A549 (cell line): ENCODE measurements around the gene KRABD2.
"Not testable (repeated sequence)": the region's sequence is repeated elsewhere in the genome, so short reads cannot be mapped to it uniquely, and the experiment has no call there.

ENCODE experiments used
- ATAC-seq, 2 experiments: fragments of 200-7000 bp in 1 of 2; fragments of >200 bp in 1 of 2; cut with Nextera tagmentation in 1 of 2; cut with Tn5 transposase in 1 of 2; 3 replicates each; pipeline versions ENCODE4 v1.8.0 to v1.9.1; 2018 to 2020; ENCODE audit warnings: mild to moderate bottlenecking in 1 of 2, moderate library complexity in 1 of 2
- CTCF ChIA-PET: fragments of 300-600 bp; sonication (Branson Sonifier 250); formaldehyde crosslinking; extraction: SDS; loops from one replicate; lab custom pipeline; 2021; ENCODE audit warnings: antibody characterized with exemption, inconsistent platforms; lab: Yijun Ruan, JAX
- POLR2A ChIA-PET: fragments of 350-600 bp; formaldehyde crosslinking; extraction: SDS; loops from one replicate; lab custom pipeline; 2021; ENCODE audit warnings: antibody characterized with exemption, inconsistent platforms; lab: Yijun Ruan, JAX
- DNase-seq, 2 experiments: peaks; one replicate each; pipeline versions ENCODE4 v3.0.0 to v3.0.0-alpha.2; 2011 to 2016; ENCODE audit warnings: low read depth in 1 of 2, low spot score in 1 of 2
- FAIRE-seq: peaks from 2 replicates; lab custom pipeline; 2011; peaks lifted over from hg19 to GRCh38; lab: Jason Lieb, UNC
- H3K27ac ChIP-seq, 2 experiments: fragments of >200 bp; sonication (Bioruptor Twin); formaldehyde crosslinking; 3 replicates each; pipeline ENCODE4 v1.5.1; 2016 to 2017
- H3K4me1 ChIP-seq: fragments of >200 bp; sonication (Bioruptor Twin); formaldehyde crosslinking; 3 replicates; pipeline ENCODE4 v1.6.1; 2016
- H3K4me2 ChIP-seq: fragments of >200 bp; sonication (Bioruptor Twin); formaldehyde crosslinking; 3 replicates; pipeline ENCODE4 v1.6.1; 2016
- H3K4me3 ChIP-seq: fragments of >200 bp; sonication (Bioruptor Twin); formaldehyde crosslinking; 3 replicates; pipeline ENCODE4 v1.5.1; 2016
- H3K9me3 ChIP-seq: fragments of >200 bp; sonication (Bioruptor Twin); formaldehyde crosslinking; 3 replicates; pipeline ENCODE4 v1.6.1; 2016
- CHD2 ChIP-seq: fragments of 150-350 bp; IDR thresholded peaks from 2 replicates; pipeline ENCODE4 v1.6.1; 2014; ENCODE audit warnings: low read length; ENCODE audit not compliant: partially characterized antibody
- EHMT2 ChIP-seq: fragments of 200-600 bp; sonication (generic); IDR thresholded peaks from 2 replicates; pipeline ENCODE4 v1.6.1; 2016; ENCODE audit warnings: antibody characterized with exemption, low read depth, mild to moderate bottlenecking, moderate library complexity
- FOSB ChIP-seq: fragments of 250-450 bp; sonication (Bioruptor Pico); IDR thresholded peaks from 2 replicates; pipeline ENCODE4 v1.5.0; 2020; ENCODE audit warnings: mild to moderate bottlenecking, moderate library complexity
- HOXA7 ChIP-seq: fragments of 250-450 bp; sonication (Bioruptor Pico); IDR thresholded peaks from 2 replicates; pipeline ENCODE4 v1.5.0; 2020; ENCODE audit warnings: mild to moderate bottlenecking, moderate library complexity
- HOXB13 ChIP-seq: fragments of 250-450 bp; sonication (Bioruptor Pico); IDR thresholded peaks from 2 replicates; pipeline ENCODE4 v1.5.0; 2020; ENCODE audit warnings: low read depth, mild to moderate bottlenecking, moderate library complexity
- HOXB5 ChIP-seq: fragments of 250-450 bp; sonication (Bioruptor Pico); IDR thresholded peaks from 2 replicates; pipeline ENCODE4 v1.5.0; 2020; ENCODE audit warnings: mild to moderate bottlenecking, moderate library complexity
- MAFK ChIP-seq: fragments of 450-650 bp; IDR thresholded peaks from 2 replicates; pipeline ENCODE4 v1.6.1; 2014; ENCODE audit not compliant: partially characterized antibody
- MYC ChIP-seq: IDR thresholded peaks from 2 replicates; pipeline ENCODE4 v1.6.1; 2012; ENCODE audit warnings: mild to moderate bottlenecking, inconsistent platforms, low read length, improper control_type of control experiment, borderline replicate concordance
- NFE2L2 ChIP-seq: fragments of 150-350 bp; conservative IDR thresholded peaks from 2 replicates; pipeline ENCODE4 v1.6.1; 2014; ENCODE audit warnings: low read length
- POLR2AphosphoS2 ChIP-seq: conservative IDR thresholded peaks from 2 replicates; pipeline ENCODE4 v1.6.1; 2012; ENCODE audit warnings: low read length, improper control_type of control experiment, inconsistent platforms
- RCOR1 ChIP-seq: fragments of 150-350 bp; IDR thresholded peaks from 2 replicates; pipeline ENCODE4 v1.6.1; 2014; ENCODE audit warnings: antibody characterized with exemption, low read length, low read depth
- RNF2 ChIP-seq: fragments of 200-600 bp; sonication (generic); IDR thresholded peaks from 2 replicates; pipeline ENCODE4 v1.6.1; 2016; ENCODE audit warnings: low read depth, mild to moderate bottlenecking, antibody characterized with exemption, moderate library complexity, borderline replicate concordance
- TFCP2L1 ChIP-seq: fragments of 250-450 bp; sonication (Bioruptor Pico); IDR thresholded peaks from 2 replicates; pipeline ENCODE4 v1.5.0; 2021; ENCODE audit warnings: mild to moderate bottlenecking
- ZSCAN20 ChIP-seq: fragments of 250-450 bp; sonication (Bioruptor Pico); IDR thresholded peaks from 2 replicates; pipeline ENCODE4 v1.8.0; 2022; ENCODE audit warnings: mild to moderate bottlenecking, moderate library complexity
- WGBS: methylation state at CpG from one replicate; pipeline ENCODE4 v1.1.6; 2017; ENCODE audit errors: missing lambda C conversion rate; 5-methylcytosine and 5-hydroxymethylcytosine counted together
- TF ChIP-seq, protein P1 (sequence below): fragments of >200 bp; sonication (Bioruptor Twin); formaldehyde crosslinking; IDR thresholded peaks from 3 replicates; pipeline ENCODE4 v1.6.1; 2016
- TF ChIP-seq, protein P2 (sequence below): IDR thresholded peaks from 2 replicates; pipeline ENCODE4 v1.6.1; 2012
- TF ChIP-seq, protein P3 (sequence below): IDR thresholded peaks from 2 replicates; pipeline ENCODE4 v1.6.1; 2012

KRABD2 gene

DNA sequence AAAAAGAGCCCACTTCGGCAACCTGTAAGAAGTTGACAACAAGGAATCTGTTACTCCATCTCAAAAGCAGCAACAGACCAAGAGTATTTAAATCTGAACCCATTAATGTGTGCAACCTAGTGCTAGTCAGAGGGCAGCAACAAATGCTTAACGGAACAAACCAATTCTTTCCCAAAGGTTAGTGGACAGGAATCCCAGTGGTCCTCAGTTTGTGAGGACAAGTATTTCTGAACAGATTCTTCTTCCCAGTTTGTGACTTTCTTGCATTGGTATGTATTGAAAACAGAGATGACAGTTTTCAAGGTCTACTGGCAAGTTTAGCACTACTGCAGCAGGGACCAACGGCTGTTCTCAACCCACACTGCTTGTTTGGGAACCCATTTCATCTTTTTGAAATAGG, 3.5 kb upstream of the KRABD2 start:
- no peaks in the 10 kb centered on the region for H3K9me3 ChIP-seq
- no peak for FAIRE-seq
- H3K27ac ChIP-seq, result peak overlapping the region in 1 of 2 experiments; percentile 99; a peak in 1 of 6 replicates
- POLR2A ChIA-PET, result no interaction called here
- no peak for ATAC-seq
- H3K4me2 ChIP-seq, result peak overlapping the region; percentile 95
- H3K4me3 ChIP-seq, result peak overlapping the region; percentile 97; the same call in 2 of the 3 replicates
- DNase-seq, result no peak
- CTCF ChIA-PET, result no interaction called here
- TF ChIP-seq MAFK, result no peak
- TF ChIP-seq FOSB (CRISPR knock-in tag), result peak; percentile 62; the same call in 1 of the 2 replicates
- TF ChIP-seq HOXA7, result peak; percentile 68; the same call in 1 of the 2 replicates
- TF ChIP-seq TFCP2L1 (CRISPR knock-in tag), result peak; percentile 46; the same call in 1 of the 2 replicates
- TF ChIP-seq CHD2, result no peak
- 49% methylated on average over 3 of the region's 3 CpGs for WGBS
- peaks cover 65% of the 10 kb centered on the region for H3K4me1 ChIP-seq

DNA sequence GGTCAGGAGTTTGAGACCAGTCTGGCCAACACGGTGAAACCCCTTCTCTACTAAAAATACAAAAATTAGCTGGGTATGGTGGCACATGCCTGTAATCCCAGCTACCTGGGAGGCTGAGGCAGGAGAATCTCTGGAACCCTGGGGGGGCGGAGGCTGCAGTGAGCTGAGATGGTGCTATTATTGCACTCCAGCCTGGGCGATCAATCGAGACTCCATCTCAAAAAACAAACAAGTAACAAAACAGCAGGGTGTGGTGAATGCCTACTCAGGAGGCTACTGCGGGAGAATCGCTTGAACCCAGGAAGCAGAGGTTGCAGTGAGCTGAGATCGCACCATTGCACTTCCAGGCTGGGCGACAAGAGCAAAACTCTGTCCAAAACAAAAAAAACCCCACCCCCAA, 1.6 kb upstream of the KRABD2 start:
- peak overlapping the region; percentile 95; the same call in 2 of the 3 replicates for H3K4me2 ChIP-seq
- H3K9me3 ChIP-seq, FAIRE-seq, H3K27ac ChIP-seq, ATAC-seq, DNase-seq, H3K4me3 ChIP-seq, POLR2A ChIA-PET: not testable (repeated sequence)
- 75% methylated on average over 8 of the region's 8 CpGs for WGBS
- peaks cover 57% of the 10 kb centered on the region for H3K4me1 ChIP-seq
- CTCF ChIA-PET, result interaction anchor here (1.2 to 2.2 kb wide), 2 partner anchors 18 to 368 kb away, joined by 4 to 5 read pairs; no protein-coding TSS in a partner anchor

DNA sequence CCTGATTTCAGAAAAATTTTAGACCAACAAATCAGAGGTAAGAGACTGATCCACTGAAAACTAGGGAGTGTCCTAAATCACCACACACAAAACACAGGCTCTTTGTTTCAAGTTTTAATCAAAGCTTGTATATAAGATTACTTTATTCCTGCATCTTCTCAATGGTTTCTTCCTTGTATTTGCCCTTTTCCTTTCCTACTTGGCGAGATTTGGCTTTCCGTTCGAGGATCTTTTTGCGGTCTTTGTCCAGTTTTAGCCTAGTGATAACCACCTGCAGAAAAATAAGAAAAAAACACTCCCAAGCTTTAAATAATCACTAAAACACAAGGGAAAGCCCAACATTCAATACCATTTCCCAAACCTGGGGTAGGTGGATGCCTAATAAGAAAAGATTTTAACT, 918 bp upstream of the KRABD2 start:
- peaks cover 57% of the 10 kb centered on the region for H3K4me1 ChIP-seq
- POLR2A ChIA-PET, result interaction anchor here (0.7 to 2.5 kb wide), 6 partner anchors 16 to 258 kb away, joined by 3 to 10 read pairs (median 4); partner anchors contain the start of genes CTC1, NDEL1 and PFAS
- WGBS, result 87% methylated on average over 4 of the region's 4 CpGs

DNA sequence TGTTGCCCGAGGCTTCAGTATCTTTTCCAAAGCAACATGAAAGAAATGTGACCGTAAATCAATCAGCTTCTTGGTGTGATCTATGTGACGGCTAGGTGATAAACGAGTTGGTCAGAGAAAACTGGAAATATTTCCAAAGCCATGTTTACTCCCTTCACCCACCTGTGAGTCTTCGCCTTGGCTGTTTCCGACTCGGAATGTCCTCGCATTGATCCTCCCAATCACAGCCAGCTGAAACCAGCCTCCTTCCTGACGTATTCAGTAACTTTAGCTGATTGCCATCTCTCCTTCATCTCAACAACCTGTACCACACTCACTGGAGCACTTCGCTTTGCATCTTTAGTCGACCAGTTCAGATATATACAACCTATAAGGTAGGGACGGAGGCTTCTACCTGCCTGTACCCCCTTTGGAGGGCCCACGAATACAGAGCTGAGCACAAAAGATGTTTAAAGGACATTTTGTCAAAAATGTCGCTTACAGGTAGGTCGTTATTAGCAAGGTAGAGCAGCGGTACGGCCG, 705 bp downstream of the KRABD2 start:
- CTCF ChIA-PET, result interaction anchor here (0.6 to 2.2 kb wide), 15 partner anchors 8 to 1887 kb away, joined by 3 to 7 read pairs (median 4); partner anchors contain the start of genes CCDC42 and NDEL1
- Histone ChIP-seq H3K4me1 (peaks cover 48% of the 10 kb centered on the region), H3K4me2 (peak overlapping the region; percentile 91), H3K9me3 (no peaks in the 10 kb centered on the region), H3K4me3 (peak overlapping the region; percentile 50), H3K27ac (peak overlapping the region; percentile 76 to 93)
- ATAC-seq (peak in 1 of 2 experiments; percentile 26; a peak in 4 of 6 replicates), DNase-seq (no peak), FAIRE-seq (no peak)
- TF ChIP-seq, protein P1, sequence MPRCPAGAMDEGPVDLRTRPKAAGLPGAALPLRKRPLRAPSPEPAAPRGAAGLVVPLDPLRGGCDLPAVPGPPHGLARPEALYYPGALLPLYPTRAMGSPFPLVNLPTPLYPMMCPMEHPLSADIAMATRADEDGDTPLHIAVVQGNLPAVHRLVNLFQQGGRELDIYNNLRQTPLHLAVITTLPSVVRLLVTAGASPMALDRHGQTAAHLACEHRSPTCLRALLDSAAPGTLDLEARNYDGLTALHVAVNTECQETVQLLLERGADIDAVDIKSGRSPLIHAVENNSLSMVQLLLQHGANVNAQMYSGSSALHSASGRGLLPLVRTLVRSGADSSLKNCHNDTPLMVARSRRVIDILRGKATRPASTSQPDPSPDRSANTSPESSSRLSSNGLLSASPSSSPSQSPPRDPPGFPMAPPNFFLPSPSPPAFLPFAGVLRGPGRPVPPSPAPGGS, result 0 out of 3 replicates have a peak, but pooled peaks have one; percentile 5
- no peak for TF ChIP-seq NFE2L2
- POLR2A ChIA-PET, result interaction anchor here (1.5 to 2.5 kb wide), 4 partner anchors 60 to 184 kb away, joined by 4 to 14 read pairs (median 10); partner anchors contain the start of genes CTC1, NDEL1 and SLC25A35
- 64% methylated on average over 18 of the region's 18 CpGs for WGBS

More for the DNA sequence above, 918 bp upstream of the KRABD2 start:
- FAIRE-seq (no peak), ATAC-seq (no peak), DNase-seq (no peak)
- H3K4me2 ChIP-seq, result peak overlapping the region; percentile 91
- no peaks in the 10 kb centered on the region for H3K9me3 ChIP-seq
- no peak for TF ChIP-seq HOXB13 (CRISPR knock-in tag)
- no peak for TF ChIP-seq ZSCAN20 (CRISPR knock-in tag)
- no peak for TF ChIP-seq MYC
- no peak for TF ChIP-seq EHMT2
- TF ChIP-seq NFE2L2, result no peak
- no peak for TF ChIP-seq POLR2AphosphoS2
- no peak for TF ChIP-seq MAFK
- TF ChIP-seq, protein P2, sequence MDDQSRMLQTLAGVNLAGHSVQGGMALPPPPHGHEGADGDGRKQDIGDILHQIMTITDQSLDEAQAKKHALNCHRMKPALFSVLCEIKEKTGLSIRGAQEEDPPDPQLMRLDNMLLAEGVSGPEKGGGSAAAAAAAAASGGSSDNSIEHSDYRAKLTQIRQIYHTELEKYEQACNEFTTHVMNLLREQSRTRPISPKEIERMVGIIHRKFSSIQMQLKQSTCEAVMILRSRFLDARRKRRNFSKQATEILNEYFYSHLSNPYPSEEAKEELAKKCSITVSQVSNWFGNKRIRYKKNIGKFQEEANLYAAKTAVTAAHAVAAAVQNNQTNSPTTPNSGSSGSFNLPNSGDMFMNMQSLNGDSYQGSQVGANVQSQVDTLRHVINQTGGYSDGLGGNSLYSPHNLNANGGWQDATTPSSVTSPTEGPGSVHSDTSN, result no peak
- TF ChIP-seq HOXB5 (CRISPR knock-in tag), result no peak
- no peak for TF ChIP-seq RNF2
- no peak for TF ChIP-seq RCOR1
- TF ChIP-seq, protein P3, sequence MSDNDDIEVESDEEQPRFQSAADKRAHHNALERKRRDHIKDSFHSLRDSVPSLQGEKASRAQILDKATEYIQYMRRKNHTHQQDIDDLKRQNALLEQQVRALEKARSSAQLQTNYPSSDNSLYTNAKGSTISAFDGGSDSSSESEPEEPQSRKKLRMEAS, result no peak
- CTCF ChIA-PET, result interaction anchor here (0.6 to 2.2 kb wide), 14 partner anchors 12 to 388 kb away, joined by 3 to 6 read pairs (median 4); partner anchors contain the start of gene BORCS6
- peak overlapping the region in 1 of 2 experiments; percentile 93; a peak in 2 of 6 replicates for H3K27ac ChIP-seq
- no peak overlapping the region for H3K4me3 ChIP-seq

DNA sequence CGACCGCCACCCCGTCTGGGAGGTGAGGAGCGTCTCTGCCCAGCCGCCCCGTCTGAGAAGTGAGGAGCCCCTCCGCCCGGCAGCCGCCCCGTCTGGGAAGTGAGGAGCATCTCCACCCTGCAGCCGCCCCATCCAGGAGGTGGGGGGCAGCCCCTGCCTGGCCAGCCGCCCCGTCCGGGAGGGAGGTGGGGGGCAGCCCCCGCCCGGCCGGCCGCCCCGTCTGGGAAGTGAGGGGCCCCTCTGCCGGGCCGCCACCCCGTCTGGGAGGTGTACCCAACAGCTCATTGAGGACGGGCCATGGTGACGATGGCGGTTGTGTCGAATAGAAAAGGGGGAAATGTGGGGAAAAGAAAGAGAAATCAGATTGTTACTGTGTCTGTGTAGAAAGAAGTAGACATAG, 2.6 kb downstream of the KRABD2 start:
- CTCF ChIA-PET, H3K4me3 ChIP-seq, H3K27ac ChIP-seq, FAIRE-seq, DNase-seq, POLR2A ChIA-PET, ATAC-seq, H3K9me3 ChIP-seq, H3K4me2 ChIP-seq: not testable (repeated sequence)
- WGBS, result 93% methylated on average over 15 of the region's 26 CpGs
- H3K4me1 ChIP-seq, result peaks cover 30% of the 10 kb centered on the region
